ENCODE results near the gene COL4A1. TPM values are rescaled to one million over a fixed set of nuclear protein-coding genes. Genes with fewer than 3 reads are reported as not detected.
A peak's percentile ranks its signal among the peaks of the same experiment; 100 is the strongest.

COL4A1 gene
- total RNA-seq, 1 donor from 2014 or later, result 5,210 TPM

DNA sequence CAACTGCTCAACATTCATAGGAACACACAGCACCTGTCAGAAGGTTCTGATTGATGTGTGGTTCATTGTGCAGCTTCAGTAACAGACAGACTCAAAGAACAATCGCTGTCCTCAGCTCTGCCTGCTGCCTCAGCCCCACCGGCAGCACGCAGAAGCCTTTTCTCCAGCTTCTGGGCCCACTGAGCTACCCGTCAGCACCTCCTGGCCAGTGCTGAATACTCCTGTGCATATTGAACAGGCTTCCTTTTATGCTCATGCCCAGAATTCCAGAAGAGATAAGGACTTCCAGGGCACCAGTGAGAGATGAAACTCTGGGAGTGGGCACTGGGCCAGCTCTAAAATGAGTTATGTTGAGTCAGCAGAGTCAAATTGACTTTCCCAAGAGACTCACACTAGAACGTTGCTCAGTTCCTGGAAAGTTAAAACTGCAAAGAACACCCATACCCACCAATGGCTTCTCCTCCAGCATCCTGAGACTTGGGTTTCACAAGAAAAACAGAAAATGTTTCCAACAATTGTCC, 119.3 kb downstream of the COL4A1 start:
- Mint-ChIP-seq H3K27ac (ENCODE audit: unreplicated experiment) (peak overlapping the region; percentile 51), H3K9me3 (ENCODE audit: low read depth) (no peaks in the 10 kb centered on the region), H3K4me3 (ENCODE audit: unreplicated experiment) (no peak overlapping the region), H3K4me1 (ENCODE audit: low read depth) (peaks cover 55% of the 10 kb centered on the region), H3K27me3 (ENCODE audit: low read depth) (no peaks in the 10 kb centered on the region), H3K36me3 (ENCODE audit: low read depth) (peaks cover 64% of the 10 kb centered on the region)
- TF ChIP-seq, protein P1, sequence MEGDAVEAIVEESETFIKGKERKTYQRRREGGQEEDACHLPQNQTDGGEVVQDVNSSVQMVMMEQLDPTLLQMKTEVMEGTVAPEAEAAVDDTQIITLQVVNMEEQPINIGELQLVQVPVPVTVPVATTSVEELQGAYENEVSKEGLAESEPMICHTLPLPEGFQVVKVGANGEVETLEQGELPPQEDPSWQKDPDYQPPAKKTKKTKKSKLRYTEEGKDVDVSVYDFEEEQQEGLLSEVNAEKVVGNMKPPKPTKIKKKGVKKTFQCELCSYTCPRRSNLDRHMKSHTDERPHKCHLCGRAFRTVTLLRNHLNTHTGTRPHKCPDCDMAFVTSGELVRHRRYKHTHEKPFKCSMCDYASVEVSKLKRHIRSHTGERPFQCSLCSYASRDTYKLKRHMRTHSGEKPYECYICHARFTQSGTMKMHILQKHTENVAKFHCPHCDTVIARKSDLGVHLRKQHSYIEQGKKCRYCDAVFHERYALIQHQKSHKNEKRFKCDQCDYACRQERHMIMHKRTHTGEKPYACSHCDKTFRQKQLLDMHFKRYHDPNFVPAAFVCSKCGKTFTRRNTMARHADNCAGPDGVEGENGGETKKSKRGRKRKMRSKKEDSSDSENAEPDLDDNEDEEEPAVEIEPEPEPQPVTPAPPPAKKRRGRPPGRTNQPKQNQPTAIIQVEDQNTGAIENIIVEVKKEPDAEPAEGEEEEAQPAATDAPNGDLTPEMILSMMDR (IDR thresholded peaks at IDR 0.05), result no peak
- DNase-seq (ENCODE audit: low spot score), result no peak

DNA sequence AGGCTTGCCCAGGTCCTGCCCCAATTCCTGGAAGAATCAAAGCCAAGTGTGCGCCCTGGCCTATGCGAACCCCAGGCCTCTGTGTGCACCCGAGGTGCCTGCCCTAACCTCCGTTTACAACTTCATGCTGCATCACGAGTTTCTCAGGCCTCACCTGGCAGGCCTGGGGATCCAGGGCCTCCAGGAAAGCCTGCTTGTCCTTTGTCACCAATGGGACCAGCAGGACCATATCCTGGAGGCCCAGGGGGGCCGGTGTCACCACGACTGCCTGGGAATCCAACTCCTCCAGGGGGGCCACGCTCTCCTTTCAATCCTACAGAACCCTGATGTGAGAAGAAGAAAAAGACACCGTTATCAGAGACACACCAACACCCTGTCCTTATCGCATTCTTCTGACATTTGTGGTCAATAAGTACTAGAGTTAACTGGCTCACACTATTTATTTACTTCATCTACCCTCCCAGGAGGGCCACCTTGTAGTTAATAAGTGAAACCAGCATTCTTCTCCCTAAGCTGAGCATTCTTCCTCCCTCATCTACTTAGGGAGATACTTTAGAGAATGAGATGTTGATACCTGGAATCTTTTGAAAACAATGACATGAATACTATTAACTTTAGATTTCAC, 120.6 kb downstream of the COL4A1 start:
- peak overlapping the region; percentile 15 for H3K27ac Mint-ChIP-seq (ENCODE audit: unreplicated experiment)
- peaks cover 55% of the 10 kb centered on the region for H3K4me1 Mint-ChIP-seq (ENCODE audit: low read depth)
- H3K36me3 Mint-ChIP-seq (ENCODE audit: low read depth), result peaks cover 60% of the 10 kb centered on the region
- no peak overlapping the region for H3K4me3 Mint-ChIP-seq (ENCODE audit: unreplicated experiment)
- no peaks in the 10 kb centered on the region for H3K9me3 Mint-ChIP-seq (ENCODE audit: low read depth)
- TF ChIP-seq, protein P1 (IDR thresholded peaks at IDR 0.05), result no peak
- H3K27me3 Mint-ChIP-seq (ENCODE audit: low read depth), result no peaks in the 10 kb centered on the region
- DNase-seq (ENCODE audit: low spot score), result no peak

DNA sequence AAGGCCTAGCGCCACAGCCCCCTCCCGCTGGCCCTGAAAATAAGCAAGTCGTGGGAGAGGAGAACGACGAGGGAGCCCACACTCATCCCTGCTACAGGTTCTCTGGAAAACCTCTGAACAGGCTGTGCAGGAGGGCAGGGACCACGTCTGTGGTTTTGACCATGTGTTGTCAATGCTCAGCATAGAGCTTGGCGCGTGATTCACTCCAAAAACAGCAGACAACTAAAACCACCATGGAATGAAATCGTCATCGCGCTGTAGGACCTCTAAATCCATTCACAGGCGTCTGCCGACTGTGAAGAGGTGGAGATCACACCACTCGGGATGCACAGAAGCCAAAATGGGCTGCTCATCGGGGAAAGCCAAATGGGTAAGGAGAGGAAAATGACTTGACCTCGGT, 121.3 kb downstream of the COL4A1 start:
- no peak for DNase-seq (ENCODE audit: low spot score)
- TF ChIP-seq, protein P1 (IDR thresholded peaks at IDR 0.05), result no peak
- H3K4me1 Mint-ChIP-seq (ENCODE audit: low read depth), result peaks cover 55% of the 10 kb centered on the region
- H3K9me3 Mint-ChIP-seq (ENCODE audit: low read depth), result no peaks in the 10 kb centered on the region
- no peak overlapping the region for H3K4me3 Mint-ChIP-seq (ENCODE audit: unreplicated experiment)
- no peaks in the 10 kb centered on the region for H3K27me3 Mint-ChIP-seq (ENCODE audit: low read depth)
- peak overlapping the region; percentile 79 for H3K27ac Mint-ChIP-seq (ENCODE audit: unreplicated experiment)
- peaks cover 63% of the 10 kb centered on the region for H3K36me3 Mint-ChIP-seq (ENCODE audit: low read depth)

DNA sequence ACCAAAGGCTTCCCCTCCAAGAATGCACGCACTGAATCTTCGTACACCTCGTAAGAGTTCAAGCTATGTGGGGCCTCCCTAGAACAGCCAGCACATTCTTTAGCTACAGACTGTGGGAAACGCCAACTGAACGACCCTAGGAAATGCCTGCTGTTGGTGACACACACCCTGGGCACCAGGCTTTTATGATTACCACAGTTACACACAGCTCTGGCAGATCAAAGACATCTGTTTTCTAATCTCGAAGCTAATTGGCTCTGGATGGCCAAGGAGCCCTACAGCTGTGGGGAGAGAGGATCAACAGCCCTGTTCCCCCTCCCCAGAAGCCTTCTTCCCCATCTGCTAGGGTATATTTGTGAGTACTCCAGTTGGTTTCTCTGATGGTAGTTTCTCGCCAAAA, 123.0 kb downstream of the COL4A1 start:
- Mint-ChIP-seq H3K4me1 (ENCODE audit: low read depth) (peaks cover 47% of the 10 kb centered on the region), H3K27ac (ENCODE audit: unreplicated experiment) (peak overlapping the region; percentile 81), H3K9me3 (ENCODE audit: low read depth) (no peaks in the 10 kb centered on the region), H3K27me3 (ENCODE audit: low read depth) (no peaks in the 10 kb centered on the region), H3K4me3 (ENCODE audit: unreplicated experiment) (no peak overlapping the region), H3K36me3 (ENCODE audit: low read depth) (peaks cover 69% of the 10 kb centered on the region)
- TF ChIP-seq, protein P1 (IDR thresholded peaks at IDR 0.05), result no peak
- DNase-seq (ENCODE audit: low spot score), result no peak

DNA sequence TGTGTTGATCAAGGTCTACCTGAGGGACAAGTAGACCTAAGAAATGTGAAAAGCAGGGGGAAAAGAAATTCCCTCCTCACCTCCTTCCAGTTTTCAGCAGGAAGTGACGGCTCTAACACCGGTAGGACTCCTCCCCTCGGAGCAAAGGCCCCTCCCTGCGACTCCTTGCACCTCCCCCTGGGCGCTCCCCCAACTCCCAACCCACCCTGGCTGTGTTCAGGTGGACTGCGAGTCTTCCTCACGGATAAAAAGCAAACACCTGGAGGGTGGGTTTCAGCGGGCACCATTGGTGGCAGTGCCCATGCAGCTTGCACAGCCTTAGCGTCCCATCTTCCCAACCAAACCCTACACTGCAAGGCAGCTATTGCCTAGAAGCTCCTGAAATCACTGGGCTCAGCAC, 124.5 kb downstream of the COL4A1 start:
- Mint-ChIP-seq H3K4me3 (ENCODE audit: unreplicated experiment) (no peak overlapping the region), H3K9me3 (ENCODE audit: low read depth) (no peaks in the 10 kb centered on the region), H3K27me3 (ENCODE audit: low read depth) (no peaks in the 10 kb centered on the region), H3K27ac (ENCODE audit: unreplicated experiment) (peak overlapping the region; percentile 83), H3K36me3 (ENCODE audit: low read depth) (peaks cover 67% of the 10 kb centered on the region), H3K4me1 (ENCODE audit: low read depth) (peaks cover 32% of the 10 kb centered on the region)
- TF ChIP-seq, protein P1 (IDR thresholded peaks at IDR 0.05), result no peak
- no peak for DNase-seq (ENCODE audit: low spot score)

Measured in chondrocyte (in vitro differentiated cells).